HepG2 (cell line): ENCODE results near the gene SLC25A25. TPM values are rescaled to one million over a fixed set of nuclear protein-coding genes. Genes with fewer than 3 reads are reported as not detected.

ENCODE experiments used
- AHR ChIP-seq: IDR thresholded peaks from 2 replicates; pipeline ENCODE4 v1.6.1; 2018; ENCODE audit warnings: missing genetic modification reagents, missing compliant biosample characterization
- CAMTA2 ChIP-seq: sonication (generic); formaldehyde crosslinking; IDR thresholded peaks from 2 replicates; pipeline ENCODE4 v1.4.0; 2020; ENCODE audit warnings: mild to moderate bottlenecking, missing genetic modification reagents, borderline replicate concordance
- CEBPG ChIP-seq: IDR thresholded peaks from 2 replicates; pipeline ENCODE4 v1.6.1; 2016
- FOXO4 ChIP-seq: sonication (generic); formaldehyde crosslinking; conservative IDR thresholded peaks from 2 replicates; pipeline ENCODE4 v1.8.1; 2023; ENCODE audit warnings: missing genetic modification reagents
- KDM5B ChIP-seq: sonication (generic); formaldehyde crosslinking; IDR thresholded peaks from 2 replicates; pipeline ENCODE4 v1.4.0; 2020; ENCODE audit warnings: missing genetic modification reagents, mild to moderate bottlenecking, borderline replicate concordance
- LBX2 ChIP-seq: sonication (generic); formaldehyde crosslinking; IDR thresholded peaks from 2 replicates; pipeline ENCODE4 v1.5.0; 2020; ENCODE audit warnings: missing genetic modification reagents, mild to moderate bottlenecking, borderline replicate concordance
- MTF1 ChIP-seq: sonication (generic); formaldehyde crosslinking; IDR thresholded peaks from 2 replicates; pipeline ENCODE4 v1.5.0; 2020; ENCODE audit warnings: missing genetic modification reagents
- NFRKB ChIP-seq: fragments of 450-650 bp; IDR thresholded peaks from 2 replicates; pipeline ENCODE4 v1.6.1; 2017
- NPAS2 ChIP-seq: sonication (generic); formaldehyde crosslinking; IDR thresholded peaks from 2 replicates; pipeline ENCODE4 v1.8.0; 2022; ENCODE audit warnings: mild to moderate bottlenecking, missing genetic modification reagents, borderline replicate concordance
- RCOR2 ChIP-seq: IDR thresholded peaks from 2 replicates; pipeline ENCODE4 v1.6.1; 2016; ENCODE audit warnings: missing biosample characterization, missing genetic modification reagents
- SIN3B ChIP-seq: fragments of 150-350 bp; IDR thresholded peaks from 2 replicates; pipeline ENCODE4 v1.6.1; 2014; ENCODE audit warnings: low read length
- SKI ChIP-seq: fragments of 450-650 bp; IDR thresholded peaks from one replicate; pipeline ENCODE4 v1.6.1; 2018; ENCODE audit warnings: mild to moderate bottlenecking; ENCODE audit not compliant: partially characterized antibody
- SRSF9 ChIP-seq: fragments of 200-400 bp; formaldehyde crosslinking; IDR thresholded peaks from 2 replicates; pipeline ENCODE4 v1.6.1; 2018; ENCODE audit warnings: borderline replicate concordance, mild to moderate bottlenecking, low read depth, low read length; ENCODE audit not compliant: insufficient read depth, poor library complexity, severe bottlenecking
- TBL1XR1 ChIP-seq: fragments of 150-350 bp; IDR thresholded peaks from 2 replicates; pipeline ENCODE4 v1.6.1; 2014; ENCODE audit warnings: borderline replicate concordance, low read length; ENCODE audit not compliant: partially characterized antibody
- TEAD2 ChIP-seq: sonication (generic); formaldehyde crosslinking; IDR thresholded peaks from 2 replicates; pipeline ENCODE4 v1.9.0; 2021; ENCODE audit warnings: missing genetic modification reagents
- ZNF124 ChIP-seq: sonication (generic); formaldehyde crosslinking; IDR thresholded peaks from 2 replicates; pipeline ENCODE4 v1.4.0; 2020; ENCODE audit warnings: missing genetic modification reagents
- ZNF441 ChIP-seq: sonication (generic); formaldehyde crosslinking; IDR thresholded peaks from 2 replicates; pipeline ENCODE4 v1.7.0; 2021; ENCODE audit warnings: missing genetic modification reagents, borderline replicate concordance
- ZNF484 ChIP-seq: sonication (generic); formaldehyde crosslinking; IDR thresholded peaks from 2 replicates; pipeline ENCODE4 v1.5.1; 2020; ENCODE audit warnings: mild to moderate bottlenecking, low read depth, missing genetic modification reagents, borderline replicate concordance
- ZNF496 ChIP-seq: sonication (generic); formaldehyde crosslinking; IDR thresholded peaks from 2 replicates; pipeline ENCODE4 v1.8.1; 2023; ENCODE audit warnings: mild to moderate bottlenecking, moderate library complexity, missing genetic modification reagents; ENCODE audit not compliant: insufficient replicate concordance
- ZNF557 ChIP-seq: sonication (generic); formaldehyde crosslinking; IDR thresholded peaks from 2 replicates; pipeline ENCODE4 v1.4.0; 2020; ENCODE audit warnings: missing genetic modification reagents
- ZNF678 ChIP-seq: sonication (generic); formaldehyde crosslinking; IDR thresholded peaks from 2 replicates; pipeline ENCODE4 v1.4.0; 2020; ENCODE audit warnings: mild to moderate bottlenecking, missing genetic modification reagents
- polyA plus RNA-seq, 8 experiments: library from polyadenylated mRNA; depleted of rRNA in 3 of 8; stranded (reverse) in 7 of 8; unstranded in 1 of 8; fragments of >200 nt; fragmentation: Illumina TruSeq in 4 of 8; extraction: Trizol in 4 of 8; gene quantifications; 2 replicates each; pipeline versions ENCODE4 v1.2.1 to v1.2.3, GENCODE V29; 2011 to 2016; ENCODE audit warnings: low read depth in 4 of 8, missing spikeins in 1 of 8, mixed read lengths in 1 of 8; ENCODE audit not compliant: insufficient read depth in 1 of 8
- total RNA-seq, 5 experiments: library from RNA; depleted of rRNA; stranded (reverse); fragments of >200 nt; fragmentation: Illumina TruSeq; extraction: Trizol; gene quantifications; 2 replicates each; pipeline ENCODE4 v1.2.3, GENCODE V29; 2016; ENCODE audit warnings: low read depth in 1 of 5
- TF ChIP-seq, protein P1 (sequence below): sonication (generic); formaldehyde crosslinking; IDR thresholded peaks from 2 replicates; pipeline ENCODE4 v1.4.0; 2020; ENCODE audit warnings: low read depth, missing genetic modification reagents

Gene SLC25A25
- total and polyA plus RNA-seq, 2 of the 13 experiments (the other 11 are each of a cell fraction or from before 2014, with no cell fraction given) = 10.5 to 24.8 TPM

GRCh38 chr9:128057724-128058409, 10.2 kb upstream of the SLC25A25 start (continued):
- 0 out of 2 replicates have a peak, but pooled peaks have one; percentile 31 for TF ChIP-seq RCOR2 (CRISPR knock-in tag)
- no peak for TF ChIP-seq ZNF678 (CRISPR knock-in tag)
- no peak for TF ChIP-seq ZNF557 (CRISPR knock-in tag)
- no peak for TF ChIP-seq SIN3B
- TF ChIP-seq ZNF484 = no peak
- TF ChIP-seq MTF1 (CRISPR knock-in tag) = no peak
- TF ChIP-seq AHR = no peak
- TF ChIP-seq NFRKB = no peak
- peak; percentile 44; the same call in 1 of the 2 replicates for TF ChIP-seq CEBPG (CRISPR knock-in tag)
- no peak for TF ChIP-seq SKI
- no peak for TF ChIP-seq ZNF441
- TF ChIP-seq CAMTA2 (CRISPR knock-in tag) = no peak
- no peak for TF ChIP-seq TBL1XR1
- TF ChIP-seq LBX2 (CRISPR knock-in tag) = no peak
- no peak for TF ChIP-seq ZNF496 (CRISPR knock-in tag)
- no peak for TF ChIP-seq FOXO4
- TF ChIP-seq SRSF9 = no peak
- TF ChIP-seq, protein P1, sequence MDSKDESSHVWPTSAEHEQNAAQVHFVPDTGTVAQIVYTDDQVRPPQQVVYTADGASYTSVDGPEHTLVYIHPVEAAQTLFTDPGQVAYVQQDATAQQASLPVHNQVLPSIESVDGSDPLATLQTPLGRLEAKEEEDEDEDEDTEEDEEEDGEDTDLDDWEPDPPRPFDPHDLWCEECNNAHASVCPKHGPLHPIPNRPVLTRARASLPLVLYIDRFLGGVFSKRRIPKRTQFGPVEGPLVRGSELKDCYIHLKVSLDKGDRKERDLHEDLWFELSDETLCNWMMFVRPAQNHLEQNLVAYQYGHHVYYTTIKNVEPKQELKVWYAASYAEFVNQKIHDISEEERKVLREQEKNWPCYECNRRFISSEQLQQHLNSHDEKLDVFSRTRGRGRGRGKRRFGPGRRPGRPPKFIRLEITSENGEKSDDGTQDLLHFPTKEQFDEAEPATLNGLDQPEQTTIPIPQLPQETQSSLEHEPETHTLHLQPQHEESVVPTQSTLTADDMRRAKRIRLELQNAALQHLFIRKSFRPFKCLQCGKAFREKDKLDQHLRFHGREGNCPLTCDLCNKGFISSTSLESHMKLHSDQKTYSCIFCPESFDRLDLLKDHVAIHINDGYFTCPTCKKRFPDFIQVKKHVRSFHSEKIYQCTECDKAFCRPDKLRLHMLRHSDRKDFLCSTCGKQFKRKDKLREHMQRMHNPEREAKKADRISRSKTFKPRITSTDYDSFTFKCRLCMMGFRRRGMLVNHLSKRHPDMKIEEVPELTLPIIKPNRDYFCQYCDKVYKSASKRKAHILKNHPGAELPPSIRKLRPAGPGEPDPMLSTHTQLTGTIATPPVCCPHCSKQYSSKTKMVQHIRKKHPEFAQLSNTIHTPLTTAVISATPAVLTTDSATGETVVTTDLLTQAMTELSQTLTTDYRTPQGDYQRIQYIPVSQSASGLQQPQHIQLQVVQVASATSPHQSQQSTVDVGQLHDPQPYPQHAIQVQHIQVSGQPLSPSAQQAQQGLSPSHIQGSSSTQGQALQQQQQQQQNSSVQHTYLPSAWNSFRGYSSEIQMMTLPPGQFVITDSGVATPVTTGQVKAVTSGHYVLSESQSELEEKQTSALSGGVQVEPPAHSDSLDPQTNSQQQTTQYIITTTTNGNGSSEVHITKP (CRISPR knock-in tag) = no peak
- TF ChIP-seq ZNF124 (CRISPR knock-in tag) = no peak
- no peak for TF ChIP-seq KDM5B (CRISPR knock-in tag)
- TF ChIP-seq NPAS2 = no peak
- TF ChIP-seq TEAD2 (CRISPR knock-in tag) = no peak
